HG02623 (cell line): Measurements from ENCODE around the gene HSPG2.

Experiments used
- ATAC-seq: cut with Tn5 transposase; IDR thresholded peaks from one replicate; pipeline ENCODE4 v1.9.1; 2021; ENCODE audit warnings: moderate library complexity; ENCODE audit not compliant: unreplicated experiment

HSPG2 gene

DNA sequence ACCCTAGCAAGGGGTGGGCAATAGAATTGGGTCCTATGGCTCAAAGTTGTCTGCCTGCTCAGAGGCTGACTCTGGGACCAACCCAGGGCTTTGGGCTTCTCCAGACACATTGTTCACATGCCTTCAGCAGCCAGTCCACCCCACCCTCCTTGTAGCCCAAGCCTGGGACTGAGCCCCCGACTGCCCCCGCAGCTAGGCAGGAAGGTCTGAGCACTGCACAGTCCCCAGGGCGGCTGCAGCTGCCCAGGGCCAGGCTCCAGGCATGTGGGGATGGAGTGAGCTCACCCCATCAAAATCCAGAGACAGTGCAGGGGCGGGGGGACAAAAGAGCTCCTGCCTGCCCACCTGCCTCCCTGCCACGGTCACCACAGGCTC lies 35.6 kb downstream of the HSPG2 start:
- no peak for ATAC-seq

- no peak for ATAC-seq
Observed at GRCh38 chr1:21900766-21901472, 36.2 kb downstream of the HSPG2 start.

- no peak for ATAC-seq
Observed at GRCh38 chr1:21899987-21900386, 37.1 kb downstream of the HSPG2 start.

DNA sequence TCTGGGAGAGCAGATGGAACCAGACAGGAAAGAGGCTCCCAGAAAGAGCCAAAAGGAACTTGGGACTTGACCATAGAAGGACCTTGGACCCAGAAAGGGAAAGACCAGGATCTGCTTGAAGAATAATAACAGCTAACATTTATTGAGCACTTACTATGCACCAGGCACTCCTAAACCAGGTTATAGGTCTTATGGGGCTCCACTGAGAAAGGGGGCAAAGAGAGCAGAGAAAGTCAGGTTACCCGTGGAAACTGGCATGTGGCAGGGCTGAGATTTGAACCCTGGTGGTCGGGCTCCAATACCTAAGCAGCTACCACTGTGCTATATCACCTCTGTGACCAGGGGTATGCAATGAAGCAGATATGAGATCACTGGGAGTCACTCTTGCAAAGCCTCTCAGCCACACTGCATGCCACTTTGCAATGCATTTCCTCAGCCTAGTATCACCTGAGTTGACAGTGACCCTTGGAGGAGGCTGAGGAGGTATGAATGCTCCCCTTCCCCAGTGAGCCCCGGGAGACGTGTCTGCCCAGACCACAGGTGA lies 37.8 kb downstream of the HSPG2 start:
- no peak for ATAC-seq

DNA sequence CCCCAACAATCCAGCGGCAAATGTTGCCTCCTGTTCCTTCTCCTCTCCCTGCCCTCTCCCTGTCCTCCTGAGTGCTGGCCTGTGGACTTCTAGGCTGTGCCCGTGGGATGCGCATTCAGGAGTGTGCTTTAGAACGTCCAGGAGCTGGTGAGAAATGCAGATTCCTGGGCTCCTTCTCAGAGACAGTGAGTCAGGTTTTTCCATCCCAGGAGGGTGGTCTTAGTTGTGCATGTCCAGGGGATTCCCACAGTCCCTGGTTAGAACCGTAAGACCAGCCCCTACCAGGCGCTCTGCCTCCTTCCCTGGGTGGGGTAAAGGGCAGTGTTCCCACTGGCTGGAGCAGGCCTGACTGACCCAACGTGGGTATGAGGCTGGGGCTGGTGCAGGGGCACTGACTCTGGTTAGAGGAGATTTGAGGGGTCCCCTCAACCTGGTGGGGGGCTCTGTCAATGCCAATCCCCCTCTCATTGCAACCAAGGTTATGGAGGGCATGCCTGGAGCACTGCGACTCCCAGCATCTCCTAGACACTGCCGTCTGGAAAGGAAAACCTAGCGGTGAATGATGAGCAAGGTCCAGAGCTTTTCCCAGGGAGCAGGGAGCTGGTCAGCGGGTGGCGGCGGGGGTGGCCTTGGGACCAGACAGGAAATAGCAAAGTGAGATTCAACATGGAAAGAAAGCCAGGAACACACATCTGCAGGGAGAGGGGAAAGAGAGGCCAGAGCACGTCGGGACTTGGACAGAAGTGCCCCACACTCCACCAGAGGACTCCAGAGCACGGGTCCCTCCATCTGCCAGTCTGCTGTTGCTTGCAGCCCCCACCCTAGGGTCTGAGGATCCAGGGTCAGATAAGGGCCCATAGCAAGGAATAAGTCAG lies 38.5 kb downstream of the HSPG2 start:
- no peak for ATAC-seq

GRCh38 chr1:21897844-21898243 lies 39.3 kb downstream of the HSPG2 start:
- no peak for ATAC-seq

DNA sequence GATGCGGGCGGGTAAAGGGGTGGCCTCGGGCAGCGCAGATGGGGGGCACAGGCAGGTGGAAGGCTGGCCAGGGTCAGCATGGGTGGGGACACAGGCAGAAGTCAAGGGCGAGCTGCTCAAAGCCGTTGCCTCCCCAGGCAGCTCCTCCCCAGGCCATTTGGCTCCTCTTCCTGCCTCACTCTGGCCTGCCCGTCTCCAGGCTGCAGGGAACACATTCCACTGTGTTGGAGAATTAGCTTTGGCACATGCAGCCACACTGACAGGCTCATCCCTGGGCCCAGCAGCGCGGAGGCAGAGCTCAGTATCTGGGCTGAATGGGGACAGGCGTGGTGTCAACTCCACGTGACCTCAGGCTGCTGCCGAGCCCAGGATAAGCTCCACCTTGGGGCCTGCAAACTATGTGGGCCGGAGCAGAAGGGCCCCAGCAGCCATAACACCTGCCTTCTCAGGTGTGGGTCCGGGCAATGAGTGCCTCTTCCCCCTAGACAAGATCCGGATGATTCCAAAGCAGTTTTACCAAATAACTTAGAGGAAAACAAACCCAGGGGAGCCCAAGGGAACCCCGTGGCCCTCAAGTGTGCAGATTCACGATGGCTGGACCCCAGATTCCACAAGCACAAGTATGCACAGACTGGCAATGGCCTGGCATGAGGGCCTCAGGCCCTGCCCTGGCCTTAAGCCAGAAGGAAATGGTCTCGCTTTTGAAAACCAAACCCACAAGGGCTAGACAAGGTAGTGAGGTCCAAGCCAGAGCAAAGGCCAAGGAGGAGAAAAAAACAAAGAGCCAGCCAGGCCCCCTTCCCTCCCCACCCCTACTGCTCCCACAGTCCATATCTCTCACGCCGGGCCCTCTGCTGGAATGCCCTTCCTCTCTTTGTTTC lies 40.2 kb downstream of the HSPG2 start:
- ATAC-seq = no peak

DNA sequence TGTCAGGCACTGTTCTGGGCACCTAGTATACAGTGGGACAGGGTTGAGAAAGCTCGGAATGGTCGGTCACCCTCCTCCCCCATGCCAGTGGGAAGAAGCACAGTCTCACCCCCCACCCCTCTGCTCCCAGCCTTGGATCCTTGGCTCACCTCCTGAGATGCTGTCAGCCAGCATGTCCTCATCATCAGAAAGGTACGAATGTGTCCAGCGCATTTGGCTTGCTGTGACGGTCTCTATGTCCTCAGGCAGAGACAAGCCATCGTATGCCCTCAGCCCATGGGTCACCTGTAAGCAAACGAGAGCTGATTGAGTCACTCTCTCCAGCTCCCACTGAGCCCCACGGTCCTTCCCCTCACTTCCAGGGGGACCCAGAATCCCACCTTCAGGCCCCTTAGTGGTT lies 41.1 kb downstream of the HSPG2 start:
- no peak for ATAC-seq

GRCh38 chr1:21894034-21894881 lies 42.9 kb downstream of the HSPG2 start:
- no peak for ATAC-seq

- no peak for ATAC-seq
Observed at GRCh38 chr1:21893046-21893805, 43.9 kb downstream of the HSPG2 start.

GRCh38 chr1:21891621-21892479 lies 45.3 kb downstream of the HSPG2 start:
- ATAC-seq = no peak

- no peak for ATAC-seq
Observed at GRCh38 chr1:21891081-21891480, 46.0 kb downstream of the HSPG2 start.

GRCh38 chr1:21888500-21888899 lies 48.6 kb downstream of the HSPG2 start:
- ATAC-seq = no peak

GRCh38 chr1:21887796-21888195 lies 49.3 kb downstream of the HSPG2 start:
- no peak for ATAC-seq

DNA sequence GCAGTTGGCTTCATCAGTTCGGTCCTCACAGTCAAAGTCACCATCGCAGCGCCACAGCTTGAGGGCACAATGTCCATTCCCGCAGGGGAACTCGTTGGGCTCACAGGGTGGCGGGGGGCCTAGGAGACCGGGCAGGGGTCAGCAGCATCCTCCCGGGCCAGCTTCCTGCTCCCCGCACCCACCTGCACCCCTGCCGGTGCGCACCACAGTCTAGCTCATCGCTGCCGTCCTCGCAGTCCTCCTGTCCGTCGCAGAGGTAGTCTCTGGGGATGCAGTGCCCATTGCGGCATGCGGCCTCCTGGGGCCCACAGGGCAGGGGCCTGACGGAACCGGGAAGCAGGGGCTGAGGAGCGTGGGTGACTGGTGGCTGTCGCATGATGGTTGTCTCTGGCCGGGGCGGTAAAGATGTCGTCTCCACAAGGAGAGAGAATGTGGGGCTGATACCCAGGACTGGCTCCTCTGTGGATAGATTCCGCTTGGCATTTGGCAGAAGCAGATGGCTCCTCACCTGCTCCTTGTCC lies 49.8 kb downstream of the HSPG2 start:
- no peak for ATAC-seq

- no peak for ATAC-seq
Observed at GRCh38 chr1:21886486-21887215, 50.5 kb downstream of the HSPG2 start.

DNA sequence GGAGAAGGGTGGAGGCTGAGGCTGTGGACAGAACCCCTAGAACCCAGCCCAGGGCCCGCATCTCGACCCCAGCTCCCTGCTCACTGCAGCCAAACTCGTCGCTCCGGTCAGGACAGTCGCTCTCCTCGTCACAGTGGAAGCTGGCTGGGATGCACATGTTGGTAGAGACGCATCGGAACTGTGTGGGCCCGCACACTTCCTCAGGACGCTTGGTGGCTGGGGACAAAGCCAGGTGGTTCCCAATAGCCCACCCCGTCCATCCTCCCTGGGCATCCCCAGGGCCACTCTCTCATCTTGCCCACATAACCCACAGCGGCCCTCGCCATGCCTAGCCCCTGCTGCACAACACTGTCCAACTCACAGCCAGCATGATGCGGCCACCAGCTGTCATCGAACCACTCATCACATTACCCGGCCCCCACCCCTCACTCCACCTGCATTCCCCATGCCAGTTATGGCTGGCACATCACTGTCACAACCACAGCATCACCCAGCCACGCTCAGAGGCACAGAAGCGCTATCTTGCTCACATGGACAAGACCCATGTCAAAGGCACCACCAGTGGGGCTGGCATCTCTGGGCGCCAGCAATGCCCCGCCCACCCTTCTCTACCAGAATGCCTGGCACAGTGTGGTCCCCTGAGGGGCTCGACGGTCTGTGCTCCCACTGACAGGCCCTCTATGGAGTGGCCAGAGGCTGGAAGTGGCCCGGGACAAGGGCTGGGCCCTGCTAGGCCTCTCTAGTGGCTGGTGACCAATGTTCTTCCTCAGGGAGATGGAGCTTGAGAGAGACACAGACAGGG lies 51.7 kb downstream of the HSPG2 start:
- ATAC-seq = no peak
